HCT116 (cell line): ENCODE data around the gene MAPK6.

Source experiments
- EZH2 ChIP-seq: fragments of 200-600 bp; sonication (generic); IDR thresholded peaks from 2 replicates; pipeline ENCODE4 v1.6.1; 2017; ENCODE audit warnings: antibody characterized with exemption, mixed run types
- POLR2A ChIP-seq: IDR thresholded peaks from 2 replicates; pipeline ENCODE4 v1.7.0; 2011; ENCODE audit warnings: borderline replicate concordance; ENCODE audit not compliant: insufficient read depth, insufficient read length; ENCODE audit errors: extremely low read depth
- POLR2AphosphoS5 ChIP-seq: IDR thresholded peaks from 2 replicates; pipeline ENCODE4 v1.6.1; 2011; ENCODE audit warnings: mild to moderate bottlenecking, low read depth, low read length, moderate library complexity
- RAD21 ChIP-seq: IDR thresholded peaks from 2 replicates; pipeline ENCODE4 v1.6.1; 2012; ENCODE audit warnings: low read depth, mild to moderate bottlenecking
- TF ChIP-seq, protein P1 (sequence below), 3 experiments: fragments of 200-600 bp in 1 of 3; sonication (generic) in 1 of 3; IDR thresholded peaks in 2 of 3; conservative IDR thresholded peaks in 1 of 3; 2 replicates each; pipeline ENCODE4 v1.5.1; 2012 to 2017; ENCODE audit warnings: low read depth in 2 of 3, low read length in 2 of 3, antibody characterized with exemption in 1 of 3, borderline replicate concordance in 1 of 3, control low read depth in 1 of 3, mild to moderate bottlenecking in 1 of 3, mixed read lengths in 1 of 3, mixed run types in 1 of 3, moderate library complexity in 1 of 3; ENCODE audit not compliant: insufficient read depth in 1 of 3
- TF ChIP-seq, protein P2 (sequence below): IDR thresholded peaks from 2 replicates; pipeline ENCODE4 v1.6.1; 2012

DNA sequence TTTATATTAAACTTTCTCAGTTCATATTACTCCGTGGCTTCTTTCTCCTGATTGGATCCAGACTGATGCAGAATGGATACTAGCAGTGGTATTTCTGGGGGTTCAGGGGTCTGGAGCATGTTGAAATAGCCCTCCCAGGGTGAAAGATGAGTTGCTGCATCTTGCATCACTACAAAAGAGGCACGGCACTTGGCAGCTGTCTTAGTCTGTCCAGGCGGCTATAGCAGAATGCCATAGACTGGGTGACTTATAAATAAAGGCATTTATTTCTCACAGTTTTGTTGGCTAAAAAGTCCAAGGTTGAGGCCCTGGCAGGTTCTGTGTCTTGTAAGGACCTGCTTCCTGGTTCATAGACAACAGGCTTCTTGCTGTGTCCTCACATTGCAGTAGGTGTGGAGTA, 94.2 kb downstream of the MAPK6 start:
- TF ChIP-seq, protein P1, sequence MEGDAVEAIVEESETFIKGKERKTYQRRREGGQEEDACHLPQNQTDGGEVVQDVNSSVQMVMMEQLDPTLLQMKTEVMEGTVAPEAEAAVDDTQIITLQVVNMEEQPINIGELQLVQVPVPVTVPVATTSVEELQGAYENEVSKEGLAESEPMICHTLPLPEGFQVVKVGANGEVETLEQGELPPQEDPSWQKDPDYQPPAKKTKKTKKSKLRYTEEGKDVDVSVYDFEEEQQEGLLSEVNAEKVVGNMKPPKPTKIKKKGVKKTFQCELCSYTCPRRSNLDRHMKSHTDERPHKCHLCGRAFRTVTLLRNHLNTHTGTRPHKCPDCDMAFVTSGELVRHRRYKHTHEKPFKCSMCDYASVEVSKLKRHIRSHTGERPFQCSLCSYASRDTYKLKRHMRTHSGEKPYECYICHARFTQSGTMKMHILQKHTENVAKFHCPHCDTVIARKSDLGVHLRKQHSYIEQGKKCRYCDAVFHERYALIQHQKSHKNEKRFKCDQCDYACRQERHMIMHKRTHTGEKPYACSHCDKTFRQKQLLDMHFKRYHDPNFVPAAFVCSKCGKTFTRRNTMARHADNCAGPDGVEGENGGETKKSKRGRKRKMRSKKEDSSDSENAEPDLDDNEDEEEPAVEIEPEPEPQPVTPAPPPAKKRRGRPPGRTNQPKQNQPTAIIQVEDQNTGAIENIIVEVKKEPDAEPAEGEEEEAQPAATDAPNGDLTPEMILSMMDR (IDR thresholded peaks at IDR 0.05 in 2 of 3, conservative IDR thresholded peaks at IDR 0.05 in 1 of 3; ENCODE audit: borderline replicate concordance in 1 of 3, insufficient read depth in 1 of 3, low read depth in 2 of 3, low read length in 2 of 3): no peak
- no peak for TF ChIP-seq POLR2A
- TF ChIP-seq RAD21: no peak
- no peak for TF ChIP-seq EZH2
- TF ChIP-seq, protein P2, sequence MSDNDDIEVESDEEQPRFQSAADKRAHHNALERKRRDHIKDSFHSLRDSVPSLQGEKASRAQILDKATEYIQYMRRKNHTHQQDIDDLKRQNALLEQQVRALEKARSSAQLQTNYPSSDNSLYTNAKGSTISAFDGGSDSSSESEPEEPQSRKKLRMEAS: no peak
- no peak for TF ChIP-seq POLR2AphosphoS5
